Endodermal cell (in vitro differentiated cells): Measurements from ENCODE around the gene SHISA3. TPM values are rescaled to one million over a fixed set of nuclear protein-coding genes. Genes with fewer than 3 reads are reported as not detected.

Experiments used
- DNase-seq: peaks from one replicate; pipeline ENCODE4 v3.0.0-alpha.2; 2017
- H3K27ac ChIP-seq: 2 replicates; pipeline ENCODE4 v1.5.1; 2013; ENCODE audit warnings: mild to moderate bottlenecking, low read depth, low read length, moderate library complexity
- H3K27me3 ChIP-seq: 2 replicates; pipeline ENCODE4 v1.6.1; 2013; ENCODE audit warnings: mild to moderate bottlenecking, low read length, moderate library complexity; ENCODE audit not compliant: insufficient read depth, control insufficient read depth, poor library complexity, severe bottlenecking
- H3K36me3 ChIP-seq: 2 replicates; pipeline ENCODE4 v1.7.0; 2013; ENCODE audit warnings: mild to moderate bottlenecking, low read length, moderate library complexity; ENCODE audit not compliant: control insufficient read depth, insufficient read depth
- H3K4me1 ChIP-seq: one replicate; pipeline ENCODE4 v1.7.0; 2013; ENCODE audit warnings: low read length; ENCODE audit not compliant: control insufficient read depth, insufficient read depth
- H3K4me3 ChIP-seq: 2 replicates; pipeline ENCODE4 v1.5.1; 2013; ENCODE audit warnings: mild to moderate bottlenecking, low read length, moderate library complexity
- H3K9ac ChIP-seq: 2 replicates; pipeline ENCODE4 v1.6.1; 2013; ENCODE audit warnings: mild to moderate bottlenecking, low read length, moderate library complexity; ENCODE audit not compliant: poor library complexity, severe bottlenecking; ENCODE audit errors: extremely low read depth
- H3K9me3 ChIP-seq: 2 replicates; pipeline ENCODE4 v1.6.1; 2013; ENCODE audit warnings: mild to moderate bottlenecking, low read length, moderate library complexity; ENCODE audit not compliant: control insufficient read depth
- H3K27ac Mint-ChIP-seq: 2 replicates; pipeline ENCODE4 v1.8.0; 2020; ENCODE audit warnings: mixed read lengths
- H3K27me3 Mint-ChIP-seq: 2 replicates; pipeline ENCODE4 v1.8.0; 2021; ENCODE audit warnings: mild to moderate bottlenecking, mixed read lengths; ENCODE audit not compliant: insufficient read depth
- H3K36me3 Mint-ChIP-seq: 2 replicates; pipeline ENCODE4 v1.8.0; 2020; ENCODE audit warnings: low read depth, mixed read lengths
- H3K4me1 Mint-ChIP-seq: 2 replicates; pipeline ENCODE4 v1.8.0; 2020; ENCODE audit warnings: mixed read lengths
- H3K4me3 Mint-ChIP-seq: 2 replicates; pipeline ENCODE4 v1.8.0; 2020; ENCODE audit warnings: mild to moderate bottlenecking, moderate library complexity, mixed read lengths
- H3K9me3 Mint-ChIP-seq: 2 replicates; pipeline ENCODE4 v1.8.0; 2020; ENCODE audit warnings: mild to moderate bottlenecking, mixed read lengths
- CTCF ChIP-seq: fragments of 200-600 bp; sonication (generic); conservative IDR thresholded peaks from 2 replicates; pipeline ENCODE4 v1.5.0; 2021; ENCODE audit warnings: antibody characterized with exemption, mild to moderate bottlenecking
- WGBS, 2 experiments: methylation state at CpG; one replicate each; pipeline versions ENCODE4 v1.1.5 to v1.1.7; 2013; ENCODE audit warnings: missing lambda C conversion rate in 2 of 2, mixed read lengths in 1 of 2; ENCODE audit not compliant: insufficient coverage in 1 of 2, insufficient read length in 1 of 2; 5-methylcytosine and 5-hydroxymethylcytosine counted together
- total RNA-seq, 2 donors: library from RNA; stranded (reverse); fragmentation: NEBNext Ultra II Directional in 1 of 2; extraction: Animal tissue kit (Norgen Biotek cat#: 25700) in 1 of 2; gene quantifications; 2 replicates in 1 of 2; 3 replicates in 1 of 2; pipeline ENCODE4 v1.2.1, GENCODE V29; 2021

SHISA3 gene
- total RNA-seq, 2 donors from 2014 or later = 18.0 to 37.0 TPM

- no peak overlapping the region for H3K9ac ChIP-seq
- Mint-ChIP-seq H3K4me1 (peaks cover 3% of the 10 kb centered on the region), H3K9me3 (no peaks in the 10 kb centered on the region), H3K27me3 (no peaks in the 10 kb centered on the region), H3K27ac (no peak overlapping the region), H3K4me3 (no peak overlapping the region), H3K36me3 (no peaks in the 10 kb centered on the region)
- no peaks in the 10 kb centered on the region for H3K27me3 ChIP-seq
- no peaks in the 10 kb centered on the region for H3K4me1 ChIP-seq
- H3K9me3 ChIP-seq = no peaks in the 10 kb centered on the region
- H3K4me3 ChIP-seq = no peak overlapping the region
- H3K36me3 ChIP-seq = no peaks in the 10 kb centered on the region
- no peak for TF ChIP-seq CTCF
- no peak overlapping the region for H3K27ac ChIP-seq
- no peak for DNase-seq
- 89% methylated on average over 4 of the region's 4 CpGs; no CpG with 5 or more reads in 1 of the 2 experiments for WGBS, 2 experiments
These were observed 46.6 kb upstream of the SHISA3 start for GRCh38 chr4:42350611-42351182.

GRCh38 chr4:42352049-42352448 lies 45.2 kb upstream of the SHISA3 start:
- H3K27ac ChIP-seq = no peak overlapping the region
- no peak overlapping the region for H3K9ac ChIP-seq
- no peak for TF ChIP-seq CTCF
- H3K4me3 ChIP-seq = no peak overlapping the region
- H3K27me3 Mint-ChIP-seq = no peaks in the 10 kb centered on the region
- H3K4me3 Mint-ChIP-seq = no peak overlapping the region
- H3K36me3 Mint-ChIP-seq = no peaks in the 10 kb centered on the region
- no peaks in the 10 kb centered on the region for H3K27me3 ChIP-seq
- no peak overlapping the region for H3K27ac Mint-ChIP-seq
- no peaks in the 10 kb centered on the region for H3K9me3 ChIP-seq
- H3K36me3 ChIP-seq = no peaks in the 10 kb centered on the region
- H3K9me3 Mint-ChIP-seq = no peaks in the 10 kb centered on the region
- no peak for DNase-seq
- H3K4me1 ChIP-seq = no peaks in the 10 kb centered on the region
- H3K4me1 Mint-ChIP-seq = peaks cover 3% of the 10 kb centered on the region
- WGBS, 2 experiments = 91 to 100% methylated on average over 2 to 3 of the region's 3 CpGs

GRCh38 chr4:42357325-42357724 lies 40.0 kb upstream of the SHISA3 start:
- Histone ChIP-seq H3K4me3 (no peak overlapping the region), H3K9me3 (no peaks in the 10 kb centered on the region), H3K36me3 (no peaks in the 10 kb centered on the region), H3K27ac (no peak overlapping the region), H3K9ac (no peak overlapping the region), H3K4me1 (no peaks in the 10 kb centered on the region), H3K27me3 (no peaks in the 10 kb centered on the region)
- peaks cover 10% of the 10 kb centered on the region for H3K4me1 Mint-ChIP-seq
- WGBS, 2 experiments = 60 to 96% methylated on average over 1 to 4 of the region's 5 CpGs
- H3K4me3 Mint-ChIP-seq = no peak overlapping the region
- no peak for DNase-seq
- no peak for TF ChIP-seq CTCF
- no peaks in the 10 kb centered on the region for H3K9me3 Mint-ChIP-seq
- H3K27me3 Mint-ChIP-seq = peaks cover 5% of the 10 kb centered on the region
- no peak overlapping the region for H3K27ac Mint-ChIP-seq
- no peaks in the 10 kb centered on the region for H3K36me3 Mint-ChIP-seq
